ENCODE measurements around the gene GZMM.
A peak's percentile ranks its signal among the peaks of the same experiment; 100 is the strongest.

Gene GZMM

GRCh38 chr19:572743-573518 is 29.1 kb downstream of the GZMM start:
- TF ChIP-seq FOXP2 (optimal IDR thresholded peaks at IDR 0.05; ENCODE audit: borderline replicate concordance, extremely low read depth, extremely low read length, insufficient read depth): no peak
- no peak for TF ChIP-seq SIN3A (IDR thresholded peaks at IDR 0.05; ENCODE audit: borderline replicate concordance, insufficient read depth, low read length)
- no peak for TF ChIP-seq REST (IDR thresholded peaks at IDR 0.05; ENCODE audit: insufficient read depth in 1 of 2, low read depth in 2 of 2, low read length in 2 of 2)
- TF ChIP-seq TAF1 (IDR thresholded peaks at IDR 0.05; ENCODE audit: borderline replicate concordance, insufficient read depth, low read length): no peak; the same call in 1 of the 2 replicates
- no peak; the same call in 1 of the 2 replicates for TF ChIP-seq POLR2AphosphoS5 (IDR thresholded peaks at IDR 0.05; ENCODE audit: low read depth, low read length)

DNA sequence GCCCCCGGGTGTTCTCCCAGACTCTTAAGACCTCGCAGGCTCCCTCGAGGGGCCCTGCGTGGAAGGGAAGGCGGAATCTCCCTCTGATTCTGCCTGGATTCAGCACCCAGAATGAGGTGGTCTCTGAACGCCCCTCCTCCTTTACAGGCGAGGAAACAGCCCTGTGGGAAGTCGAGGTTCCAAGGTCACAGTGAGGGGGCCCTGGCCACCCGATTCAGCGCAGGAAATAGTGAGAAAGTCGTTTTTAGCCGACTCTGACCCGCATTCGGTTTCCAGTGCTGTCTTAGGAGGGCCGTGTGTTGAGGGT is 29.6 kb downstream of the GZMM start:
- TF ChIP-seq TAF1 (IDR thresholded peaks at IDR 0.05; ENCODE audit: borderline replicate concordance, insufficient read depth, low read length) (no peak), FOXP2 (optimal IDR thresholded peaks at IDR 0.05; ENCODE audit: borderline replicate concordance, extremely low read depth, extremely low read length, insufficient read depth) (no peak), POLR2AphosphoS5 (IDR thresholded peaks at IDR 0.05; ENCODE audit: low read depth, low read length) (no peak), SIN3A (IDR thresholded peaks at IDR 0.05; ENCODE audit: borderline replicate concordance, insufficient read depth, low read length) (no peak), REST (IDR thresholded peaks at IDR 0.05; ENCODE audit: insufficient read depth in 1 of 2, low read depth in 2 of 2, low read length in 2 of 2) (no peak)

DNA sequence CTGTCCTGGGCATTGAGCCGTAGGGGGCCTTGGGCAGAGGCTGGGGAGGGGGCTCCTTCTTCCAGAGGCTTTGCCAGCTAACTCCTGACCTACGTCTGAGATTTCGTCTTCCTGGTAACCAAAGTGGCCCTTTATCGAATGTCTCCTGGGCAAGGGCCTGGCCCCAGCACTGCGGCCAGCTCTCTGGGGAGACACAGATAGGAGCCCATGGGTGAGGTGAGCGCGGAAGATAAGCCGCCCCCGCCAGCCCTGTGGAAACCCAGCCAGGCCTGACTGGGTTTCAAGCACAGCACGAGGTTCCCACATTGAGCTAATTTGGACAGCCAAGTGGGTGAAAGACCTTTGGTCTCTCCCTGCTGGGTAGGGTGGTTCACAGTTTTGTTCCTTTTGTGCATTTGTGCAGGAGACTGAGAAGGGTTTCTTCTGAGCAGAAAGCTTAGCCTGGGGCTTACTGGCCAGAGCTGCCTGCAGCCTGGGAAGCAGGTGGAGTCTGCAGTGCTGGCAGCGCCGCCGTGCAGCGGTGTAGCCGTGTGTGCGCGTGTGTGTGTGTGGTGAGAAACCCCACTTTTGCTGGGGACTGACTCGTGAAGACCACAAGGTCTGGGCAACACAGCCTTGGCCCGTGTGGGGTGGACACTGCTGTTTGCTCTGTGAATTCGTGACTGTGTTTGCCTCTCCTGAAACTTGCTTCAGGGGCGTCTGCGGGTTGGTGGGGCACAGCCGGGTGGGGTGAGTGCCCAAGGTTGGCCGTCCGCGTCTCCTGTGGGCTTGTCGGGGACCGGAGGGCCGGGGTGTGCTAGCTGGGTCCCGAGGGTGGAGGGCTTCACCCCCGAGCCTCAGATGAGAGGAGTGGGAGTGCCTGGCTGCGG is 31.0 kb downstream of the GZMM start:
- TF ChIP-seq POLR2AphosphoS5 (IDR thresholded peaks at IDR 0.05; ENCODE audit: low read depth, low read length) (no peak), SIN3A (IDR thresholded peaks at IDR 0.05; ENCODE audit: borderline replicate concordance, insufficient read depth, low read length) (0 out of 2 replicates have a peak, but pooled peaks have one; percentile 7)

DNA sequence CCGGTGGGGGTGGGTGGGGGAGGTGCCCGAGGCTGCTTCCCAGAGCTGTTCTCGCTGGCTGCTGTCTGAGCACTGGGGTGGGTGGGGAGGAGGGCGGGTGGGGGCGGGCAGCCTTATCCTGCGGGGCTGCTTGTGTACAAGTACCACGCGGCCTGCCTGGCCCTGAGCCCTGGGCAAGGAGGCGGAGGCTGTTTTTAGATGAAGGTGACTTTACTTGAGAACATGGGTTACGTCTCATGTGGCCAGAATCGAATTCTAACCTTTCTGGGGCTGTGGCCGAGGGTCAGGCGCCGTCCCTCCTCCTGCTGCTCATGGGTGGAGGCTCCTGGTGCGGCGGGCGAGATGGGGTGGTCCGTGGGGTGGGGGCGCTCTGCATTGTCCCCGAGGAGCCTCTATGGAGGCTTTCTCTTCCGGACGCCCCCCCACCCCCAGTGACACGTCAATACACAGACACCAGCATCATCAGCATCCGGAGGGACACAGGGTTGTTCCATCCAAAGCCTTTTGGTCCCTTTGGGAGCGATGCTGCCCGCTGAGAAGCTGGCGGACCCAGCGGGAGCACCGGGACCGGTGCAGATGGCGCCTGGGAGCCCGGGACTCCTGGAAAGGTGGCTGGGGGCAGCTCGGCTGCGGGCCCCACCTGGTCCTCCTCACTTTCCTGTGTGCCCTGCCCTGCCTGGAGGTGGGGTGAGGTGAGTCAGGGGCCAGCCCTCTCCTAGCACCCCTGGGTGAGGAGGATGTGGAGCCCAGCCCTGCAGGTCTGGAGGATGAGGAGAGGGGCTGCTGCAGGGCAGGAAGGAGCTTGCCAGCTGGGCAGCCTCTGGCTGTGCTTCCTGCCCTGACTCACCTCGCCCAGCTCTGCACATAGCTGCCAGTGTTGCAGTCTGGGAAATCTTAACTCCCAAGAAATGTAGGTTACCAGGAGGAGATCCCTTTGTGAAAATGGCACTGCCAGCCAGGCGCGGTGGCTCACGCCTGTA is 32.0 kb downstream of the GZMM start:
- TF ChIP-seq FOXP2 (optimal IDR thresholded peaks at IDR 0.05; ENCODE audit: borderline replicate concordance, extremely low read depth, extremely low read length, insufficient read depth) (no peak), POLR2AphosphoS5 (IDR thresholded peaks at IDR 0.05; ENCODE audit: low read depth, low read length) (no peak), REST (IDR thresholded peaks at IDR 0.05; ENCODE audit: insufficient read depth in 1 of 2, low read depth in 2 of 2, low read length in 2 of 2) (no peak), TAF1 (IDR thresholded peaks at IDR 0.05; ENCODE audit: borderline replicate concordance, insufficient read depth, low read length) (no peak), SIN3A (IDR thresholded peaks at IDR 0.05; ENCODE audit: borderline replicate concordance, insufficient read depth, low read length) (no peak)

Measured in PFSK-1 (cell line).